ENCODE results near the gene EFR3B.

EFR3B gene

GRCh38 chr2:25197336-25198208 is 155.7 kb downstream of the EFR3B start:
- DNase-seq: no peak

GRCh38 chr2:25198209-25198525 is 156.3 kb downstream of the EFR3B start:
- DNase-seq: no peak

GRCh38 chr2:25198576-25198975 is 156.7 kb downstream of the EFR3B start:
- DNase-seq: no peak

- peak; percentile 56 for DNase-seq
These were observed 159.4 kb downstream of the EFR3B start for GRCh38 chr2:25201265-25201664.

GRCh38 chr2:25201794-25202193 is 159.9 kb downstream of the EFR3B start:
- DNase-seq: no peak

GRCh38 chr2:25202275-25202674 is 160.4 kb downstream of the EFR3B start:
- no peak for DNase-seq

- DNase-seq: no peak
These were observed 162.4 kb downstream of the EFR3B start for GRCh38 chr2:25204190-25204838.

- no peak for DNase-seq
These were observed 165.2 kb downstream of the EFR3B start for GRCh38 chr2:25207078-25207545.
